B cell (primary cell): ENCODE data around the gene ATP5F1A. TPM values are rescaled to one million over a fixed set of nuclear protein-coding genes. Genes with fewer than 3 reads are reported as not detected.

ENCODE experiments used
- ATAC-seq: fragments of 200-7000 bp; cut with Tn5 transposase; one replicate; pipeline ENCODE4 v1.10.0; 2021; ENCODE audit warnings: low read depth, mild to moderate bottlenecking, moderate number of reproducible peaks, moderate library complexity
- CTCF ChIA-PET: fragments of 350-600 bp; sonication (Branson Sonifier 250); formaldehyde crosslinking; loops from one replicate; lab custom pipeline; 2021; ENCODE audit warnings: antibody characterized with exemption, inconsistent platforms; lab: Charles Lee
- POLR2A ChIA-PET: fragments of 350-600 bp; sonication (Branson Sonifier 250); formaldehyde crosslinking; loops from one replicate; lab custom pipeline; 2021; ENCODE audit warnings: antibody characterized with exemption; lab: Charles Lee
- DNase-seq: peaks from one replicate; pipeline ENCODE4 v3.0.0; 2013
- H2AFZ ChIP-seq: 2 replicates; pipeline ENCODE4 v1.6.1; 2012; ENCODE audit warnings: mild to moderate bottlenecking, low read depth, low read length; ENCODE audit not compliant: insufficient read depth, poor library complexity, severe bottlenecking
- H3K27ac ChIP-seq, 2 donors: 1 replicate in 1 of 2; 2 replicates in 1 of 2; pipeline ENCODE4 v1.5.1; 2012 to 2013; ENCODE audit warnings: low read length in 2 of 2, mild to moderate bottlenecking in 2 of 2, moderate library complexity in 1 of 2
- H3K27me3 ChIP-seq, 4 experiments: fragments of 200-600 bp in 1 of 4; sonication (generic) in 1 of 4; replicated peaks in 1 of 4; 1 replicate in 2 of 4; 2 replicates in 2 of 4; pipeline versions ENCODE4 v1.6.1 to v1.7.0; 2013 to 2016; ENCODE audit warnings: low read length in 3 of 4, mild to moderate bottlenecking in 2 of 4, mixed read lengths in 1 of 4, moderate library complexity in 1 of 4; ENCODE audit not compliant: insufficient read depth in 4 of 4, control insufficient read depth in 3 of 4; ENCODE audit errors: control extremely low read depth in 1 of 4
- H3K36me3 ChIP-seq, 2 experiments: replicated peaks in 1 of 2; 1 replicate in 1 of 2; 2 replicates in 1 of 2; pipeline versions ENCODE4 v1.6.1 to v1.7.1; 2013; ENCODE audit warnings: low read length in 1 of 2; ENCODE audit not compliant: insufficient read depth in 2 of 2, control insufficient read depth in 1 of 2; ENCODE audit errors: control extremely low read depth in 1 of 2, extremely low read depth in 1 of 2
- H3K4me1 ChIP-seq, 2 donors: fragments of 200-600 bp in 1 of 2; sonication (generic) in 1 of 2; 1 replicate in 1 of 2; 2 replicates in 1 of 2; pipeline versions ENCODE4 v1.5.1 to v1.6.1; 2013 to 2017; ENCODE audit warnings: low read length in 2 of 2; ENCODE audit not compliant: control insufficient read depth in 2 of 2, insufficient read depth in 2 of 2
- H3K4me2 ChIP-seq: replicated peaks from 2 replicates; pipeline ENCODE3; 2012; ENCODE audit warnings: mild to moderate bottlenecking, low read depth, low read length; ENCODE audit not compliant: poor library complexity, severe bottlenecking
- H3K4me3 ChIP-seq, 5 experiments: fragments of 200-600 bp in 1 of 5; sonication (generic) in 1 of 5; 1 replicate in 3 of 5; 2 replicates in 2 of 5; pipeline versions ENCODE4 v1.5.1 to v1.7.0; 2011 to 2016; ENCODE audit warnings: low read length in 4 of 5, mild to moderate bottlenecking in 4 of 5, low read depth in 2 of 5, control low read depth in 1 of 5, moderate library complexity in 1 of 5; ENCODE audit not compliant: insufficient read depth in 1 of 5; ENCODE audit errors: control extremely low read depth in 1 of 5, extremely low read depth in 1 of 5
- H3K79me2 ChIP-seq: fragments of 200-600 bp; sonication (generic); one replicate; pipeline ENCODE4 v1.6.0; 2016; ENCODE audit warnings: low read length; ENCODE audit not compliant: control insufficient read depth, insufficient read depth
- H3K9ac ChIP-seq: fragments of 200-600 bp; sonication (generic); 2 replicates; pipeline ENCODE4 v1.6.1; 2017; ENCODE audit warnings: mild to moderate bottlenecking, low read length, moderate library complexity
- H3K9me3 ChIP-seq, 3 donors: one replicate each; pipeline versions ENCODE4 v1.6.1 to v1.7.1; 2013; ENCODE audit warnings: low read length in 2 of 3; ENCODE audit not compliant: control insufficient read depth in 2 of 3, insufficient read depth in 1 of 3; ENCODE audit errors: control extremely low read depth in 1 of 3
- H4K20me1 ChIP-seq: 2 replicates; pipeline ENCODE4 v1.6.0; 2012; ENCODE audit warnings: mild to moderate bottlenecking, low read length; ENCODE audit not compliant: insufficient read depth, control insufficient read depth, poor library complexity, severe bottlenecking
- H3K27ac Mint-ChIP-seq: one replicate; pipeline ENCODE4 v1.8.0; 2021; ENCODE audit warnings: mixed read lengths
- H3K27me3 Mint-ChIP-seq: one replicate; pipeline ENCODE4 v1.8.0; 2021; ENCODE audit warnings: mixed read lengths
- H3K4me1 Mint-ChIP-seq: one replicate; pipeline ENCODE4 v1.8.0; 2021; ENCODE audit warnings: mixed read lengths
- H3K4me3 Mint-ChIP-seq: one replicate; pipeline ENCODE4 v1.8.0; 2021; ENCODE audit warnings: mixed read lengths
- H3K9me3 Mint-ChIP-seq: one replicate; pipeline ENCODE4 v1.8.0; 2022; ENCODE audit warnings: mixed read lengths; ENCODE audit not compliant: insufficient read depth
- EZH2 ChIP-seq: IDR thresholded peaks from 2 replicates; pipeline ENCODE4 v1.6.1; 2012; ENCODE audit warnings: borderline replicate concordance, low read depth, mild to moderate bottlenecking, moderate library complexity, low read length; ENCODE audit not compliant: insufficient read depth, poor library complexity, severe bottlenecking
- WGBS: methylation state at CpG from one replicate; pipeline ENCODE4 v1.1.5; 2013; ENCODE audit warnings: missing lambda C conversion rate; ENCODE audit not compliant: insufficient coverage; 5-methylcytosine and 5-hydroxymethylcytosine counted together
- intact Hi-C: fragments of 100-400 bp; cut with micrococcal nuclease; formaldehyde crosslinking; loops from one replicate; pipeline ENCODE4 v1.10.0; 2022
- polyA plus RNA-seq: library from polyadenylated mRNA; depleted of rRNA; stranded (reverse); fragments of >200 nt; gene quantifications from 2 replicates; pipeline ENCODE4 v1.2.3, GENCODE V29; 2012
- total RNA-seq, 2 donors: library from RNA; stranded (reverse); fragments of 120-200 nt in 1 of 2; gene quantifications; 1 replicate in 1 of 2; 2 replicates in 1 of 2; pipeline versions ENCODE4 v1.2.3 to v1.2.4, GENCODE V29; 2013 to 2022
- TF ChIP-seq, protein P1 (sequence below): fragments of 200-600 bp; IDR thresholded peaks from one replicate; pipeline ENCODE4 v1.8.0; 2022; ENCODE audit warnings: antibody characterized with exemption, mild to moderate bottlenecking

ATP5F1A gene
- total and polyA plus RNA-seq, 2 donors (not counting 1 experiment from before 2014, with no cell fraction given), result 225 to 235 TPM

- H3K27me3 Mint-ChIP-seq, result peaks cover 7% of the 10 kb centered on the region
- no peak for ATAC-seq
- no peak for DNase-seq
- no peak overlapping the region for H3K4me2 ChIP-seq
- intact Hi-C loops, result no loop called here
- no peak overlapping the region for H3K4me3 ChIP-seq
- 43% methylated on average over 1 of the region's 1 CpG for WGBS
- no peak overlapping the region for H3K27ac Mint-ChIP-seq
- H3K4me1 ChIP-seq, result peaks cover 17 to 26% of the 10 kb centered on the region in 2 donors
- peaks cover 0 to 34% (median 13%) of the 10 kb centered on the region in 4 experiments for H3K27me3 ChIP-seq
- peaks cover 19% of the 10 kb centered on the region for H3K4me1 Mint-ChIP-seq
- H3K4me3 Mint-ChIP-seq, result no peak overlapping the region
- H3K9me3 Mint-ChIP-seq, result no peaks in the 10 kb centered on the region
- H3K27ac ChIP-seq, result no peak overlapping the region
- CTCF ChIA-PET, result no interaction called here
- POLR2A ChIA-PET, result no interaction called here
- no peak overlapping the region for H3K9ac ChIP-seq
- H3K36me3 ChIP-seq, result no peaks in the 10 kb centered on the region
- H4K20me1 ChIP-seq, result no peaks in the 10 kb centered on the region
- no peak for TF ChIP-seq EZH2
- TF ChIP-seq, protein P1, sequence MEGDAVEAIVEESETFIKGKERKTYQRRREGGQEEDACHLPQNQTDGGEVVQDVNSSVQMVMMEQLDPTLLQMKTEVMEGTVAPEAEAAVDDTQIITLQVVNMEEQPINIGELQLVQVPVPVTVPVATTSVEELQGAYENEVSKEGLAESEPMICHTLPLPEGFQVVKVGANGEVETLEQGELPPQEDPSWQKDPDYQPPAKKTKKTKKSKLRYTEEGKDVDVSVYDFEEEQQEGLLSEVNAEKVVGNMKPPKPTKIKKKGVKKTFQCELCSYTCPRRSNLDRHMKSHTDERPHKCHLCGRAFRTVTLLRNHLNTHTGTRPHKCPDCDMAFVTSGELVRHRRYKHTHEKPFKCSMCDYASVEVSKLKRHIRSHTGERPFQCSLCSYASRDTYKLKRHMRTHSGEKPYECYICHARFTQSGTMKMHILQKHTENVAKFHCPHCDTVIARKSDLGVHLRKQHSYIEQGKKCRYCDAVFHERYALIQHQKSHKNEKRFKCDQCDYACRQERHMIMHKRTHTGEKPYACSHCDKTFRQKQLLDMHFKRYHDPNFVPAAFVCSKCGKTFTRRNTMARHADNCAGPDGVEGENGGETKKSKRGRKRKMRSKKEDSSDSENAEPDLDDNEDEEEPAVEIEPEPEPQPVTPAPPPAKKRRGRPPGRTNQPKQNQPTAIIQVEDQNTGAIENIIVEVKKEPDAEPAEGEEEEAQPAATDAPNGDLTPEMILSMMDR, result no peak
- peaks cover 0 to 7% (median 0%) of the 10 kb centered on the region in 3 donors for H3K9me3 ChIP-seq
- no peak overlapping the region for H2AFZ ChIP-seq
- no peaks in the 10 kb centered on the region for H3K79me2 ChIP-seq
Observed at GRCh38 chr18:46068763-46069162, 29.3 kb downstream of the ATP5F1A start.

DNA sequence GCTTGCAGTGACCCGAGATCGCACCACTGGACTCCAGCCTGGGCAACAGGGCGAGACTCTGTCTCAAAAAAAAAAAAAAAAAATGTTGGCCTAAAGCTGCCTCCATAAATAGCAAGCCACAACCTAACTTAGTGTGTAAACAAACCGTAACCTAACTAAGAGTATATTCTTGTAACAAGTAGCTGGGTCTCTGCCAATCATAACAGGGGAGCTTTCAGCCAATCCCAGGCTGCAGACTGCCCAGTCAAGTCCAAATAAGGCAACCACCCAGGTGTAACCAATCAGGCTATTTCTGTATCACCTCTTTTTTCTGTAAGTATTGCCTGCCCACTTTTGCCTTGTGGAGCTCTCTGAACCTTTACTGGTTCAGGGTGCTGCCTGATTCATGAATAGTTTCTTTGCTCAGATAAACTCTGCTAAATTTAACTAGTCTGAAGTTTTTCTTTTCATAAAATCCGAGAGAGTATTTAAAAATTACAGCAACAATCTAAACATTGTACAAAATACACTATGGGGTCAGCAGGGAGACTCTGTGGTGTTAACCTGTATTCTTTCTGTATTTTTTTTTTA lies 30.6 kb downstream of the ATP5F1A start:
- no peak for DNase-seq
- Histone ChIP-seq H3K9me3 (peaks cover 0 to 7% (median 0%) of the 10 kb centered on the region in 3 donors), H3K27ac (no peak overlapping the region), H3K4me2 (no peak overlapping the region), H3K4me1 (peaks cover 15 to 18% of the 10 kb centered on the region in 2 donors), H2AFZ (no peak overlapping the region), H3K79me2 (no peaks in the 10 kb centered on the region), H3K9ac (no peak overlapping the region), H4K20me1 (no peaks in the 10 kb centered on the region), H3K4me3 (no peak overlapping the region), H3K36me3 (no peaks in the 10 kb centered on the region), H3K27me3 (peaks cover 0 to 28% (median 10%) of the 10 kb centered on the region in 4 experiments)
- peaks cover 12% of the 10 kb centered on the region for H3K4me1 Mint-ChIP-seq
- no peak overlapping the region for H3K27ac Mint-ChIP-seq
- H3K4me3 Mint-ChIP-seq, result no peak overlapping the region
- ChIA-PET CTCF (no interaction called here), POLR2A (no interaction called here)
- 67% methylated on average over 1 of the region's 5 CpGs for WGBS
- intact Hi-C loops, result no loop called here
- no peak for TF ChIP-seq EZH2
- TF ChIP-seq, protein P1, result no peak
- peaks cover 7% of the 10 kb centered on the region for H3K27me3 Mint-ChIP-seq
- ATAC-seq, result no peak
- H3K9me3 Mint-ChIP-seq, result no peaks in the 10 kb centered on the region
